Measurements from ENCODE around the gene TNS3.

- TF ChIP-seq, protein P1, sequence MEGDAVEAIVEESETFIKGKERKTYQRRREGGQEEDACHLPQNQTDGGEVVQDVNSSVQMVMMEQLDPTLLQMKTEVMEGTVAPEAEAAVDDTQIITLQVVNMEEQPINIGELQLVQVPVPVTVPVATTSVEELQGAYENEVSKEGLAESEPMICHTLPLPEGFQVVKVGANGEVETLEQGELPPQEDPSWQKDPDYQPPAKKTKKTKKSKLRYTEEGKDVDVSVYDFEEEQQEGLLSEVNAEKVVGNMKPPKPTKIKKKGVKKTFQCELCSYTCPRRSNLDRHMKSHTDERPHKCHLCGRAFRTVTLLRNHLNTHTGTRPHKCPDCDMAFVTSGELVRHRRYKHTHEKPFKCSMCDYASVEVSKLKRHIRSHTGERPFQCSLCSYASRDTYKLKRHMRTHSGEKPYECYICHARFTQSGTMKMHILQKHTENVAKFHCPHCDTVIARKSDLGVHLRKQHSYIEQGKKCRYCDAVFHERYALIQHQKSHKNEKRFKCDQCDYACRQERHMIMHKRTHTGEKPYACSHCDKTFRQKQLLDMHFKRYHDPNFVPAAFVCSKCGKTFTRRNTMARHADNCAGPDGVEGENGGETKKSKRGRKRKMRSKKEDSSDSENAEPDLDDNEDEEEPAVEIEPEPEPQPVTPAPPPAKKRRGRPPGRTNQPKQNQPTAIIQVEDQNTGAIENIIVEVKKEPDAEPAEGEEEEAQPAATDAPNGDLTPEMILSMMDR (IDR thresholded peaks at IDR 0.05 in 8 of 11, conservative IDR thresholded peaks at IDR 0.05 in 3 of 11): no peak
- TF ChIP-seq POLR2A (IDR thresholded peaks at IDR 0.05): no peak
Observed at GRCh38 chr7:47311891-47312290, 270.0 kb downstream of the TNS3 start.

Measured in spleen (tissue), 7 donors.